A549 (cell line): Measurements from ENCODE around the gene DYNC1LI2.

Experiments
- BHLHE40 ChIP-seq: IDR thresholded peaks from 2 replicates; pipeline ENCODE4 v1.6.1; 2012; ENCODE audit warnings: low read depth, low read length, inconsistent platforms
- CEBPB ChIP-seq, 2 experiments: fragments of >200 bp in 1 of 2; sonication (Bioruptor Twin) in 1 of 2; formaldehyde crosslinking in 1 of 2; IDR thresholded peaks; 2 replicates each; pipeline ENCODE4 v1.6.1; 2012 to 2016
- CTCF ChIP-seq: fragments of >200 bp; sonication (Bioruptor Twin); formaldehyde crosslinking; IDR thresholded peaks from 3 replicates; pipeline ENCODE4 v1.5.1; 2016
- KDM5A ChIP-seq: fragments of 200-600 bp; sonication (generic); IDR thresholded peaks from 2 replicates; pipeline ENCODE4 v1.6.1; 2016; ENCODE audit warnings: antibody characterized with exemption, mild to moderate bottlenecking
- NFE2L2 ChIP-seq: fragments of 150-350 bp; conservative IDR thresholded peaks from 2 replicates; pipeline ENCODE4 v1.6.1; 2014; ENCODE audit warnings: low read length
- POLR2A ChIP-seq: IDR thresholded peaks from 2 replicates; pipeline ENCODE4 v1.6.1; 2012; ENCODE audit warnings: mild to moderate bottlenecking, low read length
- REST ChIP-seq: fragments of 200-600 bp; sonication (generic); IDR thresholded peaks from 2 replicates; pipeline ENCODE4 v1.6.1; 2016; ENCODE audit warnings: antibody characterized with exemption, mild to moderate bottlenecking, moderate library complexity

GRCh38 chr16:66695471-66695934, 55.9 kb downstream of the DYNC1LI2 start:
- TF ChIP-seq POLR2A (no peak), BHLHE40 (no peak), CTCF (no peak), CEBPB (IDR thresholded peaks at IDR 0.05) (no peak), NFE2L2 (no peak), REST (no peak), KDM5A (no peak)
